ENCODE data around the gene DENND1A.

DENND1A gene

GRCh38 chr9:123421186-123421585 is 508.7 kb downstream of the DENND1A start:
- DNase-seq (ENCODE audit: low read depth in 1 of 2, low spot score in 1 of 2), result no peak

- no peak for DNase-seq (ENCODE audit: low read depth in 1 of 2, low spot score in 1 of 2)
These were observed 509.3 kb downstream of the DENND1A start for GRCh38 chr9:123420592-123421111.

- no peak for DNase-seq (ENCODE audit: low read depth in 1 of 2, low spot score in 1 of 2)
These were observed 510.0 kb downstream of the DENND1A start for GRCh38 chr9:123419721-123420591.

DNA sequence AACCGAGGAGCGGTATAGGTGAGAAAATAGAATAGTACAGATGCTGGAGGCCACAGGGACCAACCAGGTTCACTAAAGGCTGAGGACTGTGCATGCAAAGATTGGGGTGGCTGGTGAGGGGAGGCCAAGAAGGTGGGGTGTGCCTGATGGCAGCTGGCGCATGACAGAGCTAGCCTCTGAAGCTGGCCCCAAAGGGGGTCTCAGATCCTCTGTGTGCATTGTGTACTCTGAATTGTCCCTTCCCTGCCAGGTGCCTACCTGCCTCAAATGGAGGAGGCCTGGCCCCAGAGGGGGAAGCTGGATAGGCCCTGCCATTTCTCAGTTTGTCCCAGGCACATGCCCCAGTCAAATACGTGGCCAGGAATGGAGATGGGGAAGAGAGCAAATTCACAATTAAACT is 510.8 kb downstream of the DENND1A start:
- DNase-seq (ENCODE audit: low read depth in 1 of 2, low spot score in 1 of 2), result no peak

DNA sequence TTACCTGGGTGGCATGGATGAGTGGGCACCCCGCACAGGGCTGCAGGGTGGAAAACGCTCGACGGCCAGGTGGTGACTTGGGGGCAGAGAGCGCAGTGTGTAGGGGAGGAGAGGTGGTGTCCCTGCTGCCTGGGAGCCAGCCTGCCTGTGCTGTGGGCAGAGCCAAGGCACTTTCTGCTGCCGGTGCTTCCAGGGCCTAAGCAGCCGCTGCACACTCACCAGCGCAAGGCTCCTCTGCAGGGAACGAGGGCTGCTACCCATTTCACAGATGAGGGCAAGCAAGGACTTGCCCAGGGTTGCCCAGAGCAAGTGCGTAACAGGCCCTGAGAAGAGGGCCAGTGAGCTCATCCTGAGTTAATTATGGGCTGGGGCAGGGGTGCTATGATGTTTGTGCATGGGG is 511.4 kb downstream of the DENND1A start:
- DNase-seq (ENCODE audit: low read depth in 1 of 2, low spot score in 1 of 2), result no peak

DNA sequence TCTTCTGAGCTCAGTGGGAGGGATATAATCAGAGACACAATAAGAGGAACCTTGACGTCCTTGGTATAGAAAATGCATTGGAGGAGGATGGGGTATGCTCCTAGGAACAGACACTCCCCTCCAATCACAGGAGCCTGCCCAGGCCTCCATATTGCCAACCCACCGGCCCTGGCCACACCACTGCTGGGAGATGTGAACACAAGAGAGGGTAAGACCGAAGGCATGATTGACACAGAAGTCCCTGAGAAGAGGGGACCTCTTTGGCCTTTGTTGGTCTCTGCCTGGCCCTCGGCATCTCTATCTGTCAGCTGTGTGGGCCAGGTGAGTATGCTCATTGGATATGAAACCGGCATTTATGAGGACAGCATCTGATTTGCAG is 511.9 kb downstream of the DENND1A start:
- DNase-seq (ENCODE audit: low read depth in 1 of 2, low spot score in 1 of 2), result no peak

DNA sequence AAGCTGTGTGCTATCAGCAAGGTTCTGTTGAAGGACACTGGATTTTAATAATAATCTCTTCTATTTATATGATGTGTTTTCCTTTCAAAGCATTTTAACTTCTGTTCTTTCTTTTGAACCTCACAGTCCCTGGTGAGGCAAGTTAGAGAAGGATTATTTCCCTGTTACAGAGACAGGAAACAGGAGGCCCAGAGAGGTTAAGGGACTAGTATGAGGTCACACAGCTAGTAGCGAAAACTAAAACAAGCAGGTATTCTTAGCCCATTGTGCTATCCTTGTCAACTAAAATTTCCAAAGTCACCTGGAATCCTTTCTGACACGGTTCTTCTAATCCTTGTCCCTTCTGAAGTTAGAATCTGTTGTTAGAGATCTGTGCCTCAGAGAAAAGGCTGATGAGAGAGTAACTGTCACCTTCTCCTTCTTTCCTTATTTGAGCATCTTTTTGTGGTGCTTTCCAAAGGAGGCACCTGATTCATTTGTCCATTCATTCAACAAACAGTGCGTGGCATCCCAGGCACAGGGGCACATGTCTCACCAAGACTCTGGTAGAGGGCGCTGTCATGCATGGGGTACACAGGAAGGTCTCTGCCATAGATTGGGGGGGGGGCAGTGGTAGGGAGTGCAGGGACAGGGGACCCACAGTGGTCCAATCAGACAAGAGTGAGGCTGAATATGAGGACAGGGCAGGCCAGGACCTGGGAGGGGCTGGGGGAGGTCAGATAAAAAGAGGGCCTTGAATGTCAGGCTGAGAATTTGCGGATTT is 512.5 kb downstream of the DENND1A start:
- no peak for DNase-seq (ENCODE audit: low read depth in 1 of 2, low spot score in 1 of 2)

- DNase-seq (ENCODE audit: low read depth in 1 of 2, low spot score in 1 of 2), result no peak
These were observed 513.8 kb downstream of the DENND1A start for GRCh38 chr9:123416176-123416575.

GRCh38 chr9:123414936-123415930 is 514.7 kb downstream of the DENND1A start:
- DNase-seq (ENCODE audit: low read depth in 1 of 2, low spot score in 1 of 2), result no peak

- no peak for DNase-seq (ENCODE audit: low read depth in 1 of 2, low spot score in 1 of 2)
These were observed 515.7 kb downstream of the DENND1A start for GRCh38 chr9:123414204-123414603.

DNA sequence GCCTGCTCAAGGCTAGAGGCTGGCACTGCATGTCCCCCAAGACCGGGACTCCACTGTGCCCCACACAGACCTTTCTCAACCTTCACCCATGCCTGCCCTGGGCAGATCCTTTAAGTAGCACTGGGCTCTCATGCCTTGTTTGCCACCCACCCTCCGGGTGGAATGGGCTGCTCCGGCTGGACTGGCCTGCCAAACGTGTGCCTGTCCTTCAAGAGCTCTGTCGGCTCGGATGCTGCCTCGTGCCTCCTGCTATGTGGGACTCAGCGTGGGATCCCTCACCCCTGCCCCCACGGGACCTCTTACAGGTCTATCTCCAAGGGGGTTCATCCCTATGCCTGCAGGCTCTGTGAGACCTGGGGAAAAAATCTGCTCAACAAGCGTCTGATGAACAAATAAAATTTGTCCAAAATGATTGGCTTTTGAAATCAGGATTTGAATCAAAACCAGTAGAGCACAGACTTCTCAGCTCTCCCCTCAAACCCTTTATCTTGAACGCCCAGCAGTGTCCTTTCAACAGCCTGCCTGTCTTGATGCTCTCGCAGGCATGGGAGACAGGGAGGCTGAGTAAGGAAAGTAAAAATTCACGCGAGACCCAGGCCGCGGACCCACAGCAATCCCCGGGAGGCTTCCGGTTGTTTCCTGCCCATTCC is 517.6 kb downstream of the DENND1A start:
- DNase-seq (ENCODE audit: low read depth in 1 of 2, low spot score in 1 of 2), result no peak

GRCh38 chr9:123411636-123412035 is 518.3 kb downstream of the DENND1A start:
- DNase-seq (ENCODE audit: low read depth in 1 of 2, low spot score in 1 of 2), result no peak

- DNase-seq (ENCODE audit: low read depth in 1 of 2, low spot score in 1 of 2), result no peak
These were observed 518.7 kb downstream of the DENND1A start for GRCh38 chr9:123411191-123411590.

GRCh38 chr9:123410281-123410910 is 519.5 kb downstream of the DENND1A start:
- DNase-seq (ENCODE audit: low read depth in 1 of 2, low spot score in 1 of 2), result no peak

DNA sequence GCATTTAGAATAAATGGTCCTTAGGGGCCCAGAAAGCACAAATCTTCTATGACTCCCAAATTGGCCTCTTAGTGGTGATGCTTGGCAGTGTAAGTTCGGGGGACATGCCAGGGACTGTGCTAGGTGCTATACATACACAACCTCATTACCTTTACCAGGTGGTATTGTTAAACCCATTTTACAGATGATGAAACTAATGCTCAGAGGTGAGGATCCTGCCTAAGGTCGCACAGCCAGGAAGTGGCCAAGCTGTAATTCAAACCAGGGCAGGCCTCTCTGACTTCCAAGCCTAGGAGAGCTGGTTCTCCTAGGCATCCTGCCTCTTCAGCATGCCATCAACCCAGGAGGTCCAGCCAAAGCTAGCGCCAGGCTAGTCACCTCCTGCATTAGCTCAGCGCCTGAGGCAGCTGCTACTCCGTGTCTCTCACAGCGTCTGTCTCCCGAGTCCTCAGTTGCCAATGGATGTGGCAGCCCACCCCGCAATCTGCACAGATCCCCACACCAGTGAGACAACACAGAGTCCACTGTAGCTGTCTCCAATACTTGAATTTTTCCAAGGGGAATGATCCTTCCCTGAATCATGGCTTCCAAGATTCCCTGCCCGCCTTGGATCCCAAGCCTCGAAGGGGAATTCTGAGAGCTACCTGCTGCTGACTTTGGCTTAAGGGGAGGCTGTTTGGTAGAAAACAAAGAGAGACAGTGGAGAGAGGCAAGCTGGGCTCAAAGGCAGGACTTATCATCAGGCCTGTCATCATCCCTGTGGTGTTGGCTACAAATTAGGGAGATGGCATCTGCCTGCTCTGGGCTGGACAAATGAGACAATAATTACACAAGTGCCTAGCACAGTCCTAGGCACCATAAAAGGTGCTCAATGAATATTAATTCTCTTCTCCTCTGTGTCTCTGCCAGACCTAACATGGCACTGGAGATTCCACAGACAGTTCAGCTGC is 521.3 kb downstream of the DENND1A start:
- no peak for DNase-seq (ENCODE audit: low read depth in 1 of 2, low spot score in 1 of 2)

DNA sequence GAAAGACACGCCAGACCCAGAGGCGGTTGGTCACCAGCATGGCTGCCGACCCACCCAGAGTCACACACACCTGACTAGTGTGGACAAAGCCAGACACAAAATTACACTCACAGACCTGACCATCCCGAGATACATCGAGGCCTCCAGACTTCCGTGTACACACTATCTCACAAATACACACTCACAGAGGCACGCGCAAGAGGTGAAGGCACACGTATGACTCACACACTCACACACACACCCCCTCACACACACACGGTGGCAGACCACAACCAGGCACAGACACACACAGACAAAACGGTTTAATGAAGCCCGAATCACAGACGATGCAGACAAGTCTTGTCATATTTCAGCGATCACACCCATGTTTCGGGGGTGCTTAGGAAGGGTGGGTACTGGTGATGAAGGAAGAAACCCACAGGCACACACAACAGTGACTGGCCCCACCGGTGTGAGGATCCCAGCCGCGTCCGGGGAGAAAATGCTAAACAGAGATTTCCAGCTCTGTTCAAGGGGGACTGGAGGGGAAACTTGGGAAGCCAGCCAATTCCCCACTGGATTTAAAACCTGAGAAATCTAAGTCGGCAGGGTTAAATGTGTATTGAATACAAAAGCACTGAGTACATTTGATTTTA is 522.6 kb downstream of the DENND1A start:
- DNase-seq (ENCODE audit: low read depth in 1 of 2, low spot score in 1 of 2), result no peak

DNA sequence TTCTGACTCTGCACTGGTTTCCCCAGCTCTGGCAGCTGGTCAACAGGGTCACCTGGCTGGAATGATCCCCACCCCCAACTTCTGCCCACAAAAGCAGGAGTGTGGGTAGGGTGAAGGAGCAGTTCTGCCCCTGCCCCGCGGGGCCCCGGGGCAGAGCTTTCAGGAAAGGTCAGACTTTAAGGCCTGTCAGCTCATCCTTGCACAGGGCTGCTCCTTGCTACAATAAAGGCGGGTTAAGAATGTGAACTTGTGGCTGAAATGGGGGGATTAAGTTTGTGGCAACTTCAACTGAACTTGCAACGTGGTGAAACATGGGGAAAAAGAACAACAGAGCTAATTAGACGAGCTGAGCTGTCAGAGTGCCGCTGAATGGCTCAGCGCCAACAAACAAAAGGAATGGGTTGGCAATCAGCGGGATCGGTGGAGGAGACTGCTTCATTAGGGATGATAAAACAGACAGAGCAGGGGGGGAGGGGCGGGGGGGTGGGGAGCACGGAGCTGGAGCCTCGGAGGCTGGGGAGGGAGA is 523.2 kb downstream of the DENND1A start:
- no peak for DNase-seq (ENCODE audit: low read depth in 1 of 2, low spot score in 1 of 2)

DNA sequence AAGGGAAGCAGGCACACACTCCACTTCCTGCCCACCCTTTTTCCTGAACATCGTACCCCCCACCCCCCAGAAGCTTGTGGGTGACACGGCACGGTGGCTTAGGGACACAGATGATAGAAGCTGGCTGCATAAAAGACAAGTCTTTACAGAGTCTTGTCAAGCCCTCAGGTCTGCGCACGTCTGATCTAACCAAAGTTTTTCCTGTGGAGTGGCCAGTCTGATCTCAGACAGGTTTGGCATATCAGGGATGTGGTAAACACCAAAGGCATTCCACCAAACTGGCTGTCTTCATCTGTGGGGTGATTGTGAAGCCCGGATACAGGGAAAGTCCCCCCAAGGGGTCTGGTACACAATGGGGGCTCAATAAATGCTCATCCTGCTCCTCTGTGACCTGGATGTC is 523.9 kb downstream of the DENND1A start:
- no peak for DNase-seq (ENCODE audit: low read depth in 1 of 2, low spot score in 1 of 2)

Measured in activated CD4-positive, alpha-beta T cell treated with anti-CD3 and anti-CD28 coated beads, Interleukin-2, amount 50 U/mL, for 24 hours (primary cell).